A673 (cell line): ENCODE data around the gene ZNF479. TPM values are rescaled to one million over a fixed set of nuclear protein-coding genes. Genes with fewer than 3 reads are reported as not detected.
"Not testable (repeated sequence)": the region's sequence is repeated elsewhere in the genome, so short reads cannot be mapped to it uniquely, and the experiment has no call there.

Source experiments
- Bru-seq: library from RNA; stranded (reverse); fragments of 400-500 nt; gene quantifications from one replicate; lab custom pipeline; 2021; lab: Mats Ljungman, UMichigan
- BruChase-seq, 2 experiments: library from RNA; stranded (reverse); fragments of 400-500 nt; gene quantifications; one replicate each; lab custom pipeline; 2021; lab: Mats Ljungman, UMichigan
- BruUV-seq: library from RNA; stranded (reverse); fragments of 400-500 nt; replicated peaks from 2 replicates; lab custom pipeline; 2021; lab: Mats Ljungman, UMichigan
- CTCF ChIA-PET: fragments of 300-600 bp; sonication (Branson Sonifier 250); formaldehyde crosslinking; loops from one replicate; lab custom pipeline; 2022; ENCODE audit warnings: antibody characterized with exemption; lab: Charles Lee
- POLR2A ChIA-PET: fragments of 300-600 bp; sonication (Branson Sonifier 250); formaldehyde crosslinking; loops from one replicate; lab custom pipeline; 2022; ENCODE audit warnings: antibody characterized with exemption; ENCODE audit not compliant: low non-redundant PET; lab: Charles Lee
- DNase-seq: peaks from one replicate; pipeline ENCODE4 v3.0.0-alpha.2; 2015; ENCODE audit warnings: low spot score
- H3K27ac ChIP-seq: fragments of 200-600 bp; sonication (generic); 2 replicates; pipeline ENCODE4 v1.5.1; 2016; ENCODE audit warnings: mixed run types, low read depth, mild to moderate bottlenecking, mixed read lengths, antibody characterized with exemption, low read length; ENCODE audit not compliant: poor library complexity, severe bottlenecking
- H3K27me3 ChIP-seq: fragments of 200-600 bp; sonication (generic); replicated peaks from 2 replicates; pipeline ENCODE4 v1.6.1; 2017; ENCODE audit warnings: mixed run types, low read depth, mild to moderate bottlenecking, mixed read lengths, antibody characterized with exemption, low read length; ENCODE audit not compliant: insufficient read depth, poor library complexity
- H3K36me3 ChIP-seq: fragments of 200-600 bp; sonication (generic); 2 replicates; pipeline ENCODE4 v1.6.1; 2016; ENCODE audit warnings: mixed run types, mild to moderate bottlenecking, mixed read lengths, antibody characterized with exemption, low read length; ENCODE audit not compliant: insufficient read depth, poor library complexity, severe bottlenecking
- H3K4me1 ChIP-seq: fragments of 200-600 bp; sonication (generic); 2 replicates; pipeline ENCODE4 v1.6.1; 2017; ENCODE audit warnings: mixed run types, mild to moderate bottlenecking, mixed read lengths, antibody characterized with exemption, low read length; ENCODE audit not compliant: insufficient read depth, poor library complexity, severe bottlenecking
- H3K4me3 ChIP-seq: fragments of 200-600 bp; sonication (generic); 2 replicates; pipeline ENCODE4 v1.5.1; 2016; ENCODE audit warnings: low read depth, mixed run types, mild to moderate bottlenecking, mixed read lengths, low read length; ENCODE audit not compliant: poor library complexity, severe bottlenecking
- H3K9me3 ChIP-seq: fragments of 200-600 bp; sonication (generic); 2 replicates; pipeline ENCODE4 v1.6.1; 2016; ENCODE audit warnings: mixed run types, low read depth, mild to moderate bottlenecking, mixed read lengths, antibody characterized with exemption, low read length; ENCODE audit not compliant: poor library complexity, severe bottlenecking
- EZH2 ChIP-seq: fragments of 200-600 bp; sonication (generic); IDR thresholded peaks from 2 replicates; pipeline ENCODE4 v1.6.1; 2017; ENCODE audit warnings: borderline replicate concordance, low read depth, mild to moderate bottlenecking, mixed read lengths, antibody characterized with exemption, low read length; ENCODE audit not compliant: poor library complexity, severe bottlenecking
- intact Hi-C: fragments of 100-400 bp; cut with micrococcal nuclease; formaldehyde crosslinking; loops from one replicate; pipeline ENCODE4 v1.10.0; 2022; ENCODE audit not compliant: unreplicated experiment
- long read RNA-seq: library from polyadenylated mRNA; stranded (forward); transcript quantifications from one replicate; pipeline ENCODE4 v2.0.0, GENCODE V29; 2022
- total RNA-seq: library from RNA; stranded (reverse); gene quantifications from 2 replicates; pipeline ENCODE4 v1.2.3, GENCODE V29; 2021
- TF ChIP-seq, protein P1 (sequence below): fragments of 300-800, 200-600 bp; sonication (generic); conservative IDR thresholded peaks from 2 replicates; pipeline ENCODE4 v1.5.1; 2017; ENCODE audit warnings: low read depth, mild to moderate bottlenecking, antibody characterized with exemption, low read length, moderate library complexity, mixed read lengths

The ZNF479 gene
- not detected in 2 replicates for total RNA-seq
- Bru-seq, nascent RNA: not detected
- not detected for BruChase-seq, experiment 1, labeled RNA remaining after a 2-hour chase
- not detected for BruChase-seq, experiment 2, labeled RNA remaining after a 6-hour chase
- long read RNA-seq: 0 reads

DNA sequence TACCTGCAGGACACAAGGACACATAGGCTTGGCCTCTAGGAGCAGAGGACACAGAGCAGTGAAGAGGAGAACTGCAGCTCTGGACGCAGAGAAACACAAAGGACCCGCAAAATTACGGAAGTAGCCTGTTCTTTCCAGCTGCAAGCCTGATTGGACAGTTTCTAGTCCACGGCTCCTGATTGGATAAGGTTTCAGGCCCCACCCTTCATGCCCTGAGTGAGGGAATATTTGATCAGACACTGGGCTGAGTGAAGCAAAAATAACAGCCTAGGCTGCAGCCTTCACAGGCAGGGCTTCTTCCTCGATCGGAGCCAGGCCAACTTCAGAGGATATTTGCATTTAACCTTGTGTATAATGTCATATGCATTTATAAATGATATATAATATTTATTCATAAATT, at the start of gene ZNF479:
Gene ZNF479, minus strand, starts transcription at position 101 of the 400 bp plus-strand sequence. CDS start 112 bp downstream, outside the sequence.
- H3K4me1 ChIP-seq, H3K36me3 ChIP-seq, H3K27me3 ChIP-seq, DNase-seq, H3K4me3 ChIP-seq, BruUV-seq, H3K27ac ChIP-seq, POLR2A ChIA-PET, intact Hi-C loops, CTCF ChIA-PET: not testable (repeated sequence)
- H3K9me3 ChIP-seq: peaks cover 13% of the 10 kb centered on the region

DNA sequence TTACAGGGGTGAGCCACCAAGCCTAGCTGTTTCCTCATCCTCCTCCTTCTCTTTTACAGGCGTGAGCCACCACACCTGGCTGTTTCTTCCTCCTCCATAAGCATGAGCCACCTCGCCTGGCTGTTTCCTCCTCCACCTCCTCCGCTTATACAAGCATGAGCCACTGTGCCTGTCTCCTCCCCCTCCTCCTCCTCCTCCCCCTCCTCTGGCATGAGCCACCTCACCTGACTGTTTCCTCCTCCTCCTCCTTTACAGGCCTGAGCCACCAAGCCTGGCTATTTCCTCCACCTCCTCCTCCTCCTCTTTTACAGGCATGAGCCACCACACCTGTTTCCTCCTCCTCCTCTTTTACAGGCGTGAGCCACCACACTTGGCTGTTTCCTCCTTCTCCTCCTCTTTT, 49.8 kb upstream of the ZNF479 start:
- H3K27ac ChIP-seq: no peak overlapping the region
- no peaks in the 10 kb centered on the region for H3K27me3 ChIP-seq
- no peaks in the 10 kb centered on the region for H3K36me3 ChIP-seq
- intact Hi-C loops: no loop called here
- H3K4me1 ChIP-seq: no peaks in the 10 kb centered on the region
- no peak for DNase-seq
- no TSS peak for BruUV-seq
- ChIA-PET CTCF (no interaction called here), POLR2A (no interaction called here)
- TF ChIP-seq, protein P1, sequence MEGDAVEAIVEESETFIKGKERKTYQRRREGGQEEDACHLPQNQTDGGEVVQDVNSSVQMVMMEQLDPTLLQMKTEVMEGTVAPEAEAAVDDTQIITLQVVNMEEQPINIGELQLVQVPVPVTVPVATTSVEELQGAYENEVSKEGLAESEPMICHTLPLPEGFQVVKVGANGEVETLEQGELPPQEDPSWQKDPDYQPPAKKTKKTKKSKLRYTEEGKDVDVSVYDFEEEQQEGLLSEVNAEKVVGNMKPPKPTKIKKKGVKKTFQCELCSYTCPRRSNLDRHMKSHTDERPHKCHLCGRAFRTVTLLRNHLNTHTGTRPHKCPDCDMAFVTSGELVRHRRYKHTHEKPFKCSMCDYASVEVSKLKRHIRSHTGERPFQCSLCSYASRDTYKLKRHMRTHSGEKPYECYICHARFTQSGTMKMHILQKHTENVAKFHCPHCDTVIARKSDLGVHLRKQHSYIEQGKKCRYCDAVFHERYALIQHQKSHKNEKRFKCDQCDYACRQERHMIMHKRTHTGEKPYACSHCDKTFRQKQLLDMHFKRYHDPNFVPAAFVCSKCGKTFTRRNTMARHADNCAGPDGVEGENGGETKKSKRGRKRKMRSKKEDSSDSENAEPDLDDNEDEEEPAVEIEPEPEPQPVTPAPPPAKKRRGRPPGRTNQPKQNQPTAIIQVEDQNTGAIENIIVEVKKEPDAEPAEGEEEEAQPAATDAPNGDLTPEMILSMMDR: no peak
- TF ChIP-seq EZH2: no peak
- no peak overlapping the region for H3K4me3 ChIP-seq
- H3K9me3 ChIP-seq: peaks cover 5% of the 10 kb centered on the region

DNA sequence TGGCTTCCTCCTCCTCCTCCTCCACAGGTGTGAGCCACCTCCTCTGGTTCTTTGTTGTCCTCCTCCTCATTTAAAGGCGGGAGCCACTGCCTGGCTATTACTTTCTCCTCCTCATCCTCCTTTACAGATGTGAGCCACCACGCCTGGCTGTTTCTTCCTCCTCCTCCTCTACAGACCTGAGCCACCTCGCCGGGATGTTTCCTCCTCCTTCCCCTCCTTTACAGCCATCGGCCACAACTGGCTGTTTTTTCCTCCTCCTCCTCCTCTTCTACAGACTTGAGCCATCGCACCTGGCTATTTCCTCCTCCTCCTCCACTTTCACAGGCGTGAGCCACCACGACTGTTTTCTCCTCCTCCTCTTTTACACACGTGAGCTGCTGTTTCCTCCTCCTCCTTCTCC, 49.0 kb upstream of the ZNF479 start:
- CTCF ChIA-PET: no interaction called here
- BruUV-seq: no TSS peak
- no peaks in the 10 kb centered on the region for H3K36me3 ChIP-seq
- intact Hi-C loops: no loop called here
- H3K27ac ChIP-seq: no peak overlapping the region
- H3K9me3 ChIP-seq: peaks cover 8% of the 10 kb centered on the region
- no peaks in the 10 kb centered on the region for H3K4me1 ChIP-seq
- POLR2A ChIA-PET: no interaction called here
- no peak for DNase-seq
- TF ChIP-seq EZH2: no peak
- TF ChIP-seq, protein P1: no peak
- H3K4me3 ChIP-seq: no peak overlapping the region
- no peaks in the 10 kb centered on the region for H3K27me3 ChIP-seq

DNA sequence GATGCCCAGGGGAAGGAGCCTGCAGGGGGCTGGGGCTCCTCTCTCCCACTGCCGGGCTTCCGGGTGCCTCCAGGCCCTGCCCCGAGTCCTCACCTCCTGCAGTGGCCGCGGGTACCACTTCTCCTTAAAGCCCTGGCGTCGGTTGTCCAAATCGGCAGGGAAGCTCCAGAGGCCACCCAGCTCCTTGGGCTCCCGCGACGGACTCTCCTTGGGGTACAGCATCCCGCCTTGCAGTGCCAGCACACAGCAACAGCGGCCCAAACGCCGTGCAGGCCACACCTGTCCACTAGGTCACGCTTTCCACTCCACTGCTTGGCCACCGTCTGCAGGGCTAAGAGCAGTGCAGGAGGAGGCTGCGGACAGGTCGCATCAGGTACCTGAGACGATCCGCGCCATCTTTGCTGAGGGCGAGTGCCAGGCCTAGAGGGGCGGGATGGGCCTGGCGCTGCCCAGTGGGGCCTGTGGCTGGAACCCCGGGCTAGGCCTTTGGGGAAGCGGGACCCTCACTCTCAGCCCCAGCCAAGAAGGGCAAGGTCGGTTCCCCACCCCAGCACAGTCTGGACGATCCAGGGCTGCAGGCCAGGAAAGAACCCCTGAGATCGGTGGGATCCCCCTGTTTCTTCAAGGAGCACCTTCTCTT, 47.7 kb upstream of the ZNF479 start:
- CTCF ChIA-PET: no interaction called here

More for the DNA sequence above, 47.7 kb upstream of the ZNF479 start:
- no peaks in the 10 kb centered on the region for H3K27me3 ChIP-seq
- H3K4me1 ChIP-seq: no peaks in the 10 kb centered on the region
- intact Hi-C loops: no loop called here
- no peak for DNase-seq
- peaks cover 8% of the 10 kb centered on the region for H3K9me3 ChIP-seq
- POLR2A ChIA-PET: no interaction called here
- H3K27ac ChIP-seq: no peak overlapping the region
- TF ChIP-seq, protein P1: no peak
- TF ChIP-seq EZH2: no peak
- H3K36me3 ChIP-seq: no peaks in the 10 kb centered on the region
- no peak overlapping the region for H3K4me3 ChIP-seq
- BruUV-seq: no TSS peak
